ENCODE measurements around the gene ASB3.

GRCh38 chr2:53724536-53724935 is 62.2 kb downstream of the ASB3 start:
- TF ChIP-seq EZH2 (IDR thresholded peaks at IDR 0.05; ENCODE audit: borderline replicate concordance, low read depth, low read length, severe bottlenecking) (no peak), MYC (IDR thresholded peaks at IDR 0.05; ENCODE audit: low read depth, low read length) (no peak), CTCF (IDR thresholded peaks at IDR 0.05; ENCODE audit: extremely low read depth in 1 of 2, insufficient read depth in 1 of 2, low read depth in 1 of 2, low read length in 2 of 2) (no peak), POLR2AphosphoS5 (IDR thresholded peaks at IDR 0.05; ENCODE audit: insufficient read depth, low read depth, low read length) (no peak), POLR2A (IDR thresholded peaks at IDR 0.05; ENCODE audit: low read depth, low read length) (no peak), JUN (IDR thresholded peaks at IDR 0.05; ENCODE audit: borderline replicate concordance, insufficient read depth, insufficient read length, low read depth) (no peak), GATA2 (IDR thresholded peaks at IDR 0.05; ENCODE audit: insufficient read depth, insufficient read length, low read depth, low read length) (no peak), FOS (IDR thresholded peaks at IDR 0.05; ENCODE audit: borderline replicate concordance, insufficient read depth, low read length) (no peak)

Data from endothelial cell of umbilical vein (primary cell).